ENCODE data around the gene THEM4. TPM values are rescaled to one million over a fixed set of nuclear protein-coding genes. Genes with fewer than 3 reads are reported as not detected.

Gene THEM4
- total RNA-seq: 27.2 and 28.0 TPM in 2 replicates

DNA sequence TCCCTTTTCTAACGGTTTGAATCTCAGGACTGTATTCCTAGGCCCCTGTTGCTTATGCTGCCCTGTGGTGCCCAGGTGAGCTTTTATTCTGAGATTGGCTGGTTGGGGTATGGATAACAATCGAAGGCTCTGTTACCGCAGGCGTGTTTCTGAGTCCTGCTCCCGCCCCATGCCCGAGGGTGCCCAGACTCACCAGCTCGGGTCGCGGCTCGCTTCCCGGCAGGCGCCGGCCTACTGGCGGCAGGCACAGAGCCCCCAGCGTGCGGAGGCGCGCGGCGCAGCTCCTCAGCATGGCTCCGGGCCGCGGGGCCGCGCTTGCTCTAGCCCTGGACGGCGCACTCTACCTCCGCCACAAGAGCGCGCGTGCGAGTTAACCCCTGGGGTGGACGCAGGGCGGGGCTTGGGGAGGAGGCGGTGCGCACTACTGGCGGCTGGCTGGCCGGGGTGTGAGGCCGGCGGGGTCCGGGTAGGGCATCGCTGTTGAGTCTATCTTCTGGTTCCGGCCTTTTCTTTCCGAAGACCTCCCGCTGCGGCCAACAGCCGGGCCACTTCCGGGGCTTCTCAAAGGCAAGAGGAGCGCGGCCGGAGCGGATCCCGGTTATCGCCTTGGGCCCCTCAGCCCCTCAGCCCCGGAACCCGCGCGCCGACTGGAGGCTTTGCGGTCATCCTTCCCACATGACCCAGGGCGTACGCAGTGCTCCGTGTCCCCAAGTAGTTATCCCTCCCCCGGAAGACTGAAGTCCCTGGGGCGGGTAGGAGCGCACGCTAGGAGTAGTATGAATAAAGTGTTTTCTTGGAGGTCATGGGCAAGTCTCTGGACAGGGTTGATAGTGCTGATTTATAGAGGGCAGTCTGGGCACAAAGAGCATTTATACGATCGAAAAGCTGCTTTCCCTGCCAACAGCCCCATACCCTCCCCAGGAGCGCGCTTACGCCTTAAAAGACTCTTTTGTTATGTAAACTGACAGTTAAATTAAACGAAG, at the start of gene THEM4:
TSS of gene THEM4 (minus strand) at position 345 of the 983 bp plus-strand sequence. CDS start at position 292, 53 bp downstream.
- peak within 1 kb of the TSS; percentile 90 for H3K27ac Mint-ChIP-seq
- H3K4me3 Mint-ChIP-seq (ENCODE audit: low read depth): peak within 1 kb of the TSS; percentile 80
- H3K9me3 Mint-ChIP-seq: peaks cover 37% of the 10 kb centered on the region
- H3K4me1 Mint-ChIP-seq (ENCODE audit: low read depth): peaks cover 29% of the 10 kb centered on the region
- peaks cover 41% of the 10 kb centered on the region for H3K36me3 Mint-ChIP-seq (ENCODE audit: low read depth)
- peak; percentile 88 for DNase-seq (ENCODE audit: low spot score)
- intact Hi-C loops (cut with micrococcal nuclease): loop anchor here (10.0 kb wide), 2 partner anchors 65 to 555 kb away; no protein-coding TSS in a partner anchor
- peaks cover 2% of the 10 kb centered on the region for H3K27me3 Mint-ChIP-seq (ENCODE audit: low read depth)

DNA sequence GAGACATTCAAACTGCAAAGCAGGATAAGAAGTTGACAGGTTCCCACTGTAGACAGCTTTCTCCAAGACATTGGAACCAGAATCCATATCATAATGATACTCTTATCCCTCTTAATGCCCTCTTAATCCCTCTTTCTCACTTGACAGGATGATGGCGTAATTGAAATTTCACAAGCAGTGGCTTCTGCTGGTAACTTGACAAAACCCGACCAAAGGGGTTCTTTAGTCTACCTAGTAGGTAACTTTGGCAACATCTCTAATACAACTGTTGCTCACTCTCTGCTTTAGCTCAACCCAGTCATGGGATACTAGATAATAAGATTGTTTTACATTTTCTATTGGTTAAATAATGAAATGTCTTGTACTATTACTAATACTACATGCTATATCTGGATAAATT, 49.6 kb upstream of the THEM4 start:
- no peaks in the 10 kb centered on the region for H3K9me3 Mint-ChIP-seq
- no peak overlapping the region for H3K27ac Mint-ChIP-seq
- DNase-seq (ENCODE audit: low spot score): no peak
- H3K4me1 Mint-ChIP-seq (ENCODE audit: low read depth): peaks cover 6% of the 10 kb centered on the region
- no peaks in the 10 kb centered on the region for H3K36me3 Mint-ChIP-seq (ENCODE audit: low read depth)
- no peak overlapping the region for H3K4me3 Mint-ChIP-seq (ENCODE audit: low read depth)
- intact Hi-C loops (cut with micrococcal nuclease): no loop called here
- peaks cover 9% of the 10 kb centered on the region for H3K27me3 Mint-ChIP-seq (ENCODE audit: low read depth)

DNA sequence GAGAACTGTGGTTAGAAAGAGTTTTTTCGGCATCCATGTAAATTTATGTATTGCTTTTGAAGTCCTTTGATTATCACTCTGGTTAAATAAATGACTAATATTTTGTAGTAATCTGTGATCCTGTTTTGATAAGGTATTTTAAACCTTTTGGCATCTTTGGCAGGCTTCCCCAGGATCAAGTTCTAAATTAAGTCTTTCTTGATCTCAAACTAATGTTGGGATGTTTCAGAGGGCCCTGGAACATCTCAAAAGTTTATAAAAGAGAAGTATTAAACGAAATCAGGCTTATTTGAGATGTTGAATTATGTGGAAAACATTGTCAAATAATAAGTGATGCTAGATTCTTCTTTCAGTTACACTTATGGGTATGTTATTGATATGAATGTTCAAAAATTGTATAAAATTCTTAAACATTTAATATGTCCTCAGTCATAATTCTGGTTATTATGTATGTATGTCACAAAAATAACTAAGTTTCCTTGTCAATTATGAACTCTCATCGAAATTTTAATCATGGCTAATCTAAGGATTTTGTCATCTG, 47.7 kb upstream of the THEM4 start:
- Mint-ChIP-seq H3K27me3 (ENCODE audit: low read depth) (peaks cover 8% of the 10 kb centered on the region), H3K36me3 (ENCODE audit: low read depth) (no peaks in the 10 kb centered on the region), H3K27ac (no peak overlapping the region), H3K9me3 (no peaks in the 10 kb centered on the region), H3K4me3 (ENCODE audit: low read depth) (no peak overlapping the region), H3K4me1 (ENCODE audit: low read depth) (peaks cover 3% of the 10 kb centered on the region)
- no peak for DNase-seq (ENCODE audit: low spot score)
- intact Hi-C loops (cut with micrococcal nuclease): no loop called here

DNA sequence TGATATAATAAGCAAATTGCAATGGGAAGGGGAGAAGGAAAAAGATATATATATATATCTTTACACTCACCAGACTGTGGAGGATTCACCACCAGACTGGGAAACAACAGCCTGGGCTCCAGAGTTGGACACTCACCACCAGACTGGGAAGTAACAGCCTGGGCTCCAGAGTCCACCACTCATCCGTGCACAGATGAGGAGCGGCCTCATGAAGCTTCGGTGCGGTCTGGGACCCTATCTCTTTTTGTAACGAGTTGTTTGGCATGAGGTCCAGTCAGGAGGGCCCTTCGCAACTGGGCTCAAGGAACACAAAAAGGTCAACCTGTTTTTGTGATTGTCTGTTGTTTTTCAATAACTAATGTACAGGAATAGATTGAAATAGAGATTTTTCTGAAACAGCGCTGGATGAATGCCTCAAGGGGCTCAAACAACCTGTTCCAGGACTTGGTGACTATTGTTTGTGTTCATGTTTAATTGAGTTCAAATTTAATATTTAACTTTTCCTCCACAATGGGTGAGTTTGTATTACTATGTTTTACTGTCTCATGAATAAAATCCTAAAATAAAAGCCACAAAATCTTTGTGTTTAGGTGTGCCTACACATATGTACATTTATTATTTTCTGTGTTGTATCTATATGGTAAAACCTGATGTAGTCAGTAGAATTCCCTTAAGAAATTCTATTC, 44.2 kb upstream of the THEM4 start:
- intact Hi-C loops (cut with micrococcal nuclease): no loop called here
- Mint-ChIP-seq H3K27ac (no peak overlapping the region), H3K9me3 (no peaks in the 10 kb centered on the region), H3K36me3 (ENCODE audit: low read depth) (no peaks in the 10 kb centered on the region), H3K4me1 (ENCODE audit: low read depth) (no peaks in the 10 kb centered on the region), H3K27me3 (ENCODE audit: low read depth) (peaks cover 8% of the 10 kb centered on the region), H3K4me3 (ENCODE audit: low read depth) (no peak overlapping the region)
- no peak for DNase-seq (ENCODE audit: low spot score)

DNA sequence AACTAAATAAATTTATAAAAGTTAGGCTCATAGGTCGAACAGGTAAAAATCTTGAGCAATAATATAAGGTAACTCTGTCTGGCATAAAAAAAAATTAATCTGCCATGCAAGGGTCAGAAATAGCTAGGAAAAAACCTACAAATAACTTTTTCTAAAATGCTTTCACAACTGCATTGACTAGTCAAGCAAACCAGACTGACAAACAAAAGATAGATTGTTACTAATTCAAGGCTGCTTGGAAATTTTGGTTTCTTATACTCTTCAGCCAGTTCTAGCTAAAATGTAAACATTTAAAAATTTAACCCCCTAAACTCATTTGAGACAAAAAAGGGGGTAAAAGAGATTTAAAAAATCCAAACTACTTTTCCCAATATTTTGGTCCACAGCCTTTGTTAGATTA, 43.5 kb upstream of the THEM4 start:
- Mint-ChIP-seq H3K9me3 (no peaks in the 10 kb centered on the region), H3K4me1 (ENCODE audit: low read depth) (no peaks in the 10 kb centered on the region), H3K27ac (no peak overlapping the region), H3K27me3 (ENCODE audit: low read depth) (peaks cover 8% of the 10 kb centered on the region), H3K36me3 (ENCODE audit: low read depth) (no peaks in the 10 kb centered on the region), H3K4me3 (ENCODE audit: low read depth) (no peak overlapping the region)
- intact Hi-C loops (cut with micrococcal nuclease): no loop called here
- DNase-seq (ENCODE audit: low spot score): no peak

DNA sequence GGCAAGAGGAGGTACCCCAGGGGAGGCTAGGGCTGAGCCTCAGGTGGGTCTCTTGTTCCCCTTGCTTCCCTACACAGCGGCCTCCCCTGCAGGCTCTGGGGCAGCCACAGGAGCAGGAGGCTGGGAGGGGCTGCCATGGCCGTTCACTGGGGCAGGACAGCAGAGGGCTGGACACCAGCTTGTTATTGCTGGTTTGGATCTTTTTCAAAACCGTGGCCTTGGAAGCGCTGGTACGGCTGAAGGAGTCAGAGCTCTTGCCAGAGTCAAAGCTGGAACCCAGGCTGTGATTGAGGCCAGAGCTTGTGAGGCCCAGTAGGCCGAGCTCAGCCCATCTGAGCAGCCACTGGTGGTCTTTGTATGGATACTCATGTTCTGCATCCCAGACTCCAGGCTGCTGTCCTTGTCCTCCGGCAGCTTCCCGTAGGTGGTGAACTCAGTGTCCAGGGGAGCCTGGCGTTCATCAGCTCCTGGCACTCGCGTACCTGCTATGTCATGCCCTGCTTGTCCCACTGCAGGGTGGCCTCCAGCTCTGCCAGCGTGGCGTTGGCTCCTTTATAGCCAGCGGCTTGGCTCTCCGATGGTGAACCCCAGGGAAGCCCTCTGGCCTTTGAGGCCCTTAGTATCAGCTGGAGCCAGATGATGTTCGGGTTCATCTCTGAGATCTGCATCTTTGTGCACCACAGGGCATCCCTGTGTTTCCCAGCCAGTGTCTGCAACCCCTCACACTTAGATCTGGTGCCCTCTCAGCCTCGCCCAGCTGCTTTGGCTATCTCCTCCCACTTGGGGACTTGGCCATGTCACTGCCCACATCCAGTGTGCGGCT, 40.3 kb upstream of the THEM4 start:
- intact Hi-C loops (cut with micrococcal nuclease): loop anchor here (10.0 kb wide), 1 partner anchor 235 kb away; no protein-coding TSS in a partner anchor
- Mint-ChIP-seq H3K27me3 (ENCODE audit: low read depth) (peaks cover 2% of the 10 kb centered on the region), H3K4me1 (ENCODE audit: low read depth) (peaks cover 24% of the 10 kb centered on the region), H3K36me3 (ENCODE audit: low read depth) (no peaks in the 10 kb centered on the region), H3K4me3 (ENCODE audit: low read depth) (no peak overlapping the region), H3K9me3 (no peaks in the 10 kb centered on the region), H3K27ac (no peak overlapping the region)
- DNase-seq (ENCODE audit: low spot score): no peak

DNA sequence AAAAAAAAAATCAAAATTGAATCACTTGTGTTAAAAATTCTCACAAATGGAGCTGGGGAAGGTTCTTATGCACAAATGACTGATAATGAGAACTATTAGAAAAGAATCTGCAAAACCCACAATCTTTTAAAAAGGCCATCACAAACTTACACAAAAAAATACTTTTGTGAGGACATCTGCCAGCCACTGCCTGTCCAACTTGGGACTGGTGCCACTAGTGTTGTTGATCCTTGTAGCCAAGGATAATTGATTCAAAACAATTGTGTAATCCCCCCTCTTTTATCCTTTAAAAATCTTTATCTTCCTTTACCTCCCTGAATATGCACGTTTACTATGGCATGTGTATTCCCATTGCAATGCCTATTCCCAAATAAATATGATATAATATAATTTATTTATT, 39.2 kb upstream of the THEM4 start:
- H3K9me3 Mint-ChIP-seq: no peaks in the 10 kb centered on the region
- no peaks in the 10 kb centered on the region for H3K36me3 Mint-ChIP-seq (ENCODE audit: low read depth)
- H3K4me3 Mint-ChIP-seq (ENCODE audit: low read depth): no peak overlapping the region

DNA sequence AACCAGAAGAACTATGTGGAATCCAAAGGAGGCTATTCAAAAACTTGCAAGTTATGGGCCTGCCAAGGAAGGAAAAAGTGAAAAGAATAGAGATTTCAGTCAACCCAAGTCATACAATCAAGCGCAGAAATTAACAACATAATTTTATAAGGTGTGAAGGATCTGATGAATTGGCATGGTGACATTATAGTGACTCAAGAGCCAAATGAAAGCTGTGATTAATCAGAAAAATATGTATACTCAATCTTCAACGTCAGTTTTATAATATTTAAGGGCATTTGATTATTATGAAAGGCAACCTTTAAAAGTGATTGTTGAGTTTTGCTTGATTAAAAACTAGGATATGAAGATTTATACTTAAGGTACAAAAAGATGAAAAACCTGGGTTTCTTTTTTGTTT, 37.8 kb upstream of the THEM4 start:
- no peaks in the 10 kb centered on the region for H3K36me3 Mint-ChIP-seq (ENCODE audit: low read depth)
- H3K4me3 Mint-ChIP-seq (ENCODE audit: low read depth): no peak overlapping the region
- no peak for DNase-seq (ENCODE audit: low spot score)
- no peaks in the 10 kb centered on the region for H3K9me3 Mint-ChIP-seq
- H3K27me3 Mint-ChIP-seq (ENCODE audit: low read depth): no peaks in the 10 kb centered on the region
- H3K4me1 Mint-ChIP-seq (ENCODE audit: low read depth): peaks cover 31% of the 10 kb centered on the region
- H3K27ac Mint-ChIP-seq: peak overlapping the region; percentile 93
- intact Hi-C loops (cut with micrococcal nuclease): loop anchor here (10.0 kb wide), 1 partner anchor 238 kb away; no protein-coding TSS in a partner anchor

More for the DNA sequence above, 39.2 kb upstream of the THEM4 start:
- intact Hi-C loops (cut with micrococcal nuclease): loop anchor here (10.0 kb wide), 1 partner anchor 236 kb away; no protein-coding TSS in a partner anchor
- no peak overlapping the region for H3K27ac Mint-ChIP-seq
- peaks cover 24% of the 10 kb centered on the region for H3K4me1 Mint-ChIP-seq (ENCODE audit: low read depth)
- peaks cover 2% of the 10 kb centered on the region for H3K27me3 Mint-ChIP-seq (ENCODE audit: low read depth)
- no peak for DNase-seq (ENCODE audit: low spot score)

DNA sequence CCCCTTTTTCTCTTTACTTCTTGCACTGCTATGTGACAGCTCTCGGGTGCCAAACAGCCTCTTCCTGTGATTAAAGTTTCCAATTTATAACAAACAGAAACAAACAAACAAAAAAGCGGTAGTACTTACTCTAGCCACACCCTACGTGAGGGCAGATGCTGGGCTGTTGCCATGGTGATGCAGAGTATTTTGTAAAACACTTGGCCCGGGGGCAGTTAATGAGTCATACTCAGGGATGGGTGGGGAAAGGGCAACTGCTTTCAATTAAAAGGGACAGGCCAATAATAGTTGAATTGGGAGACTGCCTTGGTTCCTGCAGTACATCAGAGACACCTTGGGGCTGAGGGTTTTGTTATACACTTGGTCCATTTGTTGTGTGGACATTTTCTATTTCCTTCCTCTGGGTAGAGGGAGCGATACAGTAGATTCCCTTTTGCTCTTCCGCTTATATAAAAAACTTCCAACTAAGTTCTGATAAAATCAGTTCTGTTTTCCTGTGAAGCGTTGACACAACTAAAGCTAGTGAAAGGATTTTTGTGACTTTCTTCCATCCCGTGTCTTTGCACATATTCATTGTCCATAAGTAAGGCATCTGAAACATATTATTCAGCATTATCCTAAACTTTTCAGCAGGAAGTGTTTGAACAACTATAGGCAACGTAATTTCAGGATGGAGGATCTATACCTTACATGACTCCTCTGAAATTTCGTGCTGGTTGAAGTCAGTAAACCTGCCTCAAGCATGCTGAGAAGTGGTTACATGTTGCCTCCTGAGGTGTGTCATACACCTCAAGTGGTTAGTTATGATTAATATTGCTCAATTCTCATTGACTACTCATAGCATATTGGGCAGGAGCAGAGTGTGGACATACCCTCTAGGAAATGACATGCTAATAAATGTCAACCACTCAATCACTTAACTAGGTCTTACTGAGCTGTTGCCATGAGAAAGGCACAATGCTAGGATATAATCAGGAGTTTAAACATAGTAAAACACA, 36.7 kb upstream of the THEM4 start:
- peaks cover 34% of the 10 kb centered on the region for H3K4me1 Mint-ChIP-seq (ENCODE audit: low read depth)
- intact Hi-C loops (cut with micrococcal nuclease): loop anchor here (10.0 kb wide), 1 partner anchor 239 kb away; no protein-coding TSS in a partner anchor
- no peaks in the 10 kb centered on the region for H3K9me3 Mint-ChIP-seq
- H3K27me3 Mint-ChIP-seq (ENCODE audit: low read depth): no peaks in the 10 kb centered on the region
- peak overlapping the region; percentile 34 for H3K4me3 Mint-ChIP-seq (ENCODE audit: low read depth)
- no peaks in the 10 kb centered on the region for H3K36me3 Mint-ChIP-seq (ENCODE audit: low read depth)
- DNase-seq (ENCODE audit: low spot score): peak; percentile 81
- peak overlapping the region; percentile 93 for H3K27ac Mint-ChIP-seq

DNA sequence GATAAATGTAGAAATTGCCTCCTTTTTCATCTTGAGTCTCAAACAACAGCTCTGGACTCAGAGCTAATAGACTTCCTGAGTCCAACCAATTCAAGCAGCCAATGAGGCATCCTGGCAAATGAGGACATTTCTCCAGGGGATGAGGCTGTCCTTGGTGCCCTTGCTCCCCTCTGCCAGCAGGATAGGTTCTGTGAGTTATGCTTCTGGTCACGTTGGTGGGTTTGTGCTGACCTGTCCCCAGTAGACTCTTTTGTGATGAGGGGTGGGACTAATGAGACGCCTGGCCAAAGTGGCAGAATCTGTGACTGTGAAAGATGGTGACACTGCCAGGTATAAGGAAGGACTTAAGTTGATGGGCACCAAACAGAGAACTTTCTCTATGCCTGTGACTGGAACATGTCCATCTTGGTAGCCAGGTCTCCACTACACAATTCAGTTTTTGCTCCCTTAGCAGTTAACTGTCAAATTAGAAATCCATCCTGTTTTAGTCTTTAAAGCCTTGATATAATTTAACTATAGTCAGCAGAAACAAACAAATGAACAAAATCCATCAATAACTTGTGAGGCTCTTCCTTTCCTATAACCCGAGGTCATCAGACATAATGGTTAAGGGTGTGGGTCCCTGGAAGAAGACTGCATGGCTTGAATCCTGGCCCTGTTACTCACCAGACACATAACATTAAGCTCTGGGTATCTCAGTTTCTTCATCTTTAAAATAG, 35.7 kb upstream of the THEM4 start:
- peaks cover 34% of the 10 kb centered on the region for H3K4me1 Mint-ChIP-seq (ENCODE audit: low read depth)
- intact Hi-C loops (cut with micrococcal nuclease): loop anchor here (10.0 kb wide), 1 partner anchor 240 kb away; no protein-coding TSS in a partner anchor
- peak overlapping the region; percentile 93 for H3K27ac Mint-ChIP-seq
- no peaks in the 10 kb centered on the region for H3K36me3 Mint-ChIP-seq (ENCODE audit: low read depth)
- no peaks in the 10 kb centered on the region for H3K9me3 Mint-ChIP-seq
- DNase-seq (ENCODE audit: low spot score): no peak
- peak overlapping the region; percentile 34 for H3K4me3 Mint-ChIP-seq (ENCODE audit: low read depth)
- no peaks in the 10 kb centered on the region for H3K27me3 Mint-ChIP-seq (ENCODE audit: low read depth)

Measured in activated T-helper 2 cell treated with anti-CD3 and anti-CD28 coated beads, Interferon-gamma antibody, Interleukin-2, Interleukin-4, amounts not matched to agents 10 μg/mL and 5 μg/mL and 100 μg/mL, durations not matched to agents 14 hours and 24 hours and 36 hours (primary cell).